ENCODE results near the gene EP400. TPM values are rescaled to one million over a fixed set of nuclear protein-coding genes. Genes with fewer than 3 reads are reported as not detected.

The EP400 gene
- total and polyA plus RNA-seq, 2 experiments from 2014 or later, result 10.3 to 12.3 TPM

GRCh38 chr12:131962069-131962468 lies 12.3 kb downstream of the EP400 start:
- TF ChIP-seq, protein P1, sequence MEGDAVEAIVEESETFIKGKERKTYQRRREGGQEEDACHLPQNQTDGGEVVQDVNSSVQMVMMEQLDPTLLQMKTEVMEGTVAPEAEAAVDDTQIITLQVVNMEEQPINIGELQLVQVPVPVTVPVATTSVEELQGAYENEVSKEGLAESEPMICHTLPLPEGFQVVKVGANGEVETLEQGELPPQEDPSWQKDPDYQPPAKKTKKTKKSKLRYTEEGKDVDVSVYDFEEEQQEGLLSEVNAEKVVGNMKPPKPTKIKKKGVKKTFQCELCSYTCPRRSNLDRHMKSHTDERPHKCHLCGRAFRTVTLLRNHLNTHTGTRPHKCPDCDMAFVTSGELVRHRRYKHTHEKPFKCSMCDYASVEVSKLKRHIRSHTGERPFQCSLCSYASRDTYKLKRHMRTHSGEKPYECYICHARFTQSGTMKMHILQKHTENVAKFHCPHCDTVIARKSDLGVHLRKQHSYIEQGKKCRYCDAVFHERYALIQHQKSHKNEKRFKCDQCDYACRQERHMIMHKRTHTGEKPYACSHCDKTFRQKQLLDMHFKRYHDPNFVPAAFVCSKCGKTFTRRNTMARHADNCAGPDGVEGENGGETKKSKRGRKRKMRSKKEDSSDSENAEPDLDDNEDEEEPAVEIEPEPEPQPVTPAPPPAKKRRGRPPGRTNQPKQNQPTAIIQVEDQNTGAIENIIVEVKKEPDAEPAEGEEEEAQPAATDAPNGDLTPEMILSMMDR (IDR thresholded peaks at IDR 0.05; ENCODE audit: poor library complexity), result no peak
- TF ChIP-seq EZH2phosphoT487 (IDR thresholded peaks at IDR 0.05; ENCODE audit: low read depth, severe bottlenecking, unreplicated experiment) (no peak), EZH2 (IDR thresholded peaks at IDR 0.05; ENCODE audit: borderline replicate concordance) (no peak)
- H3K4me2 ChIP-seq, result no peak overlapping the region
- H2AFZ ChIP-seq, result no peak overlapping the region
- H3K4me3 ChIP-seq, result no peak overlapping the region
- peaks cover 86% of the 10 kb centered on the region for H3K79me2 ChIP-seq
- no peaks in the 10 kb centered on the region for H3K36me3 ChIP-seq (replicated peaks; ENCODE audit: insufficient read depth, low read depth)
- H3K9me3 ChIP-seq (ENCODE audit: low read depth), result no peaks in the 10 kb centered on the region
- WGBS (ENCODE audit: low lambda C conversion rate, missing lambda C conversion rate), result 94% methylated on average over 8 of the region's 8 CpGs
- H3K27me3 ChIP-seq, result no peaks in the 10 kb centered on the region
- DNase-seq (ENCODE audit: low spot score), result no peak
- no peaks in the 10 kb centered on the region for H3K4me1 ChIP-seq (ENCODE audit: insufficient read depth)
- H3K27ac ChIP-seq, result no peak overlapping the region
- H3K9me2 ChIP-seq (replicated peaks; ENCODE audit: insufficient read depth), result no peaks in the 10 kb centered on the region
- H4K20me1 ChIP-seq (ENCODE audit: insufficient read depth, poor library complexity, severe bottlenecking), result peaks cover 59% of the 10 kb centered on the region

GRCh38 chr12:131963381-131963780 lies 13.6 kb downstream of the EP400 start:
- TF ChIP-seq EZH2 (IDR thresholded peaks at IDR 0.05; ENCODE audit: borderline replicate concordance) (no peak), EZH2phosphoT487 (IDR thresholded peaks at IDR 0.05; ENCODE audit: low read depth, severe bottlenecking, unreplicated experiment) (no peak)
- TF ChIP-seq, protein P1 (IDR thresholded peaks at IDR 0.05; ENCODE audit: poor library complexity), result no peak
- Histone ChIP-seq H3K36me3 (replicated peaks; ENCODE audit: insufficient read depth, low read depth) (no peaks in the 10 kb centered on the region), H3K9me3 (ENCODE audit: low read depth) (no peaks in the 10 kb centered on the region), H3K27me3 (no peaks in the 10 kb centered on the region), H3K4me2 (no peak overlapping the region), H4K20me1 (ENCODE audit: insufficient read depth, poor library complexity, severe bottlenecking) (peaks cover 53% of the 10 kb centered on the region), H3K4me1 (ENCODE audit: insufficient read depth) (no peaks in the 10 kb centered on the region), H2AFZ (no peak overlapping the region), H3K9me2 (replicated peaks; ENCODE audit: insufficient read depth) (no peaks in the 10 kb centered on the region), H3K27ac (no peak overlapping the region), H3K79me2 (peaks cover 85% of the 10 kb centered on the region), H3K4me3 (no peak overlapping the region)
- DNase-seq (ENCODE audit: low spot score), result no peak
- 97% methylated on average over 4 of the region's 4 CpGs for WGBS (ENCODE audit: low lambda C conversion rate, missing lambda C conversion rate)

GRCh38 chr12:131965073-131965472 lies 15.3 kb downstream of the EP400 start:
- H3K36me3 ChIP-seq (replicated peaks; ENCODE audit: insufficient read depth, low read depth), result no peaks in the 10 kb centered on the region
- H3K4me3 ChIP-seq, result no peak overlapping the region
- WGBS (ENCODE audit: low lambda C conversion rate, missing lambda C conversion rate), result 91% methylated on average over 2 of the region's 2 CpGs
- no peak overlapping the region for H3K27ac ChIP-seq
- DNase-seq (ENCODE audit: low spot score), result no peak
- peaks cover 85% of the 10 kb centered on the region for H3K79me2 ChIP-seq
- peaks cover 42% of the 10 kb centered on the region for H4K20me1 ChIP-seq (ENCODE audit: insufficient read depth, poor library complexity, severe bottlenecking)
- no peak for TF ChIP-seq EZH2 (IDR thresholded peaks at IDR 0.05; ENCODE audit: borderline replicate concordance)
- TF ChIP-seq EZH2phosphoT487 (IDR thresholded peaks at IDR 0.05; ENCODE audit: low read depth, severe bottlenecking, unreplicated experiment), result no peak
- TF ChIP-seq, protein P1 (IDR thresholded peaks at IDR 0.05; ENCODE audit: poor library complexity), result no peak
- no peak overlapping the region for H3K4me2 ChIP-seq
- no peak overlapping the region for H2AFZ ChIP-seq
- H3K9me3 ChIP-seq (ENCODE audit: low read depth), result no peaks in the 10 kb centered on the region
- no peaks in the 10 kb centered on the region for H3K9me2 ChIP-seq (replicated peaks; ENCODE audit: insufficient read depth)
- no peaks in the 10 kb centered on the region for H3K27me3 ChIP-seq
- no peaks in the 10 kb centered on the region for H3K4me1 ChIP-seq (ENCODE audit: insufficient read depth)

DNA sequence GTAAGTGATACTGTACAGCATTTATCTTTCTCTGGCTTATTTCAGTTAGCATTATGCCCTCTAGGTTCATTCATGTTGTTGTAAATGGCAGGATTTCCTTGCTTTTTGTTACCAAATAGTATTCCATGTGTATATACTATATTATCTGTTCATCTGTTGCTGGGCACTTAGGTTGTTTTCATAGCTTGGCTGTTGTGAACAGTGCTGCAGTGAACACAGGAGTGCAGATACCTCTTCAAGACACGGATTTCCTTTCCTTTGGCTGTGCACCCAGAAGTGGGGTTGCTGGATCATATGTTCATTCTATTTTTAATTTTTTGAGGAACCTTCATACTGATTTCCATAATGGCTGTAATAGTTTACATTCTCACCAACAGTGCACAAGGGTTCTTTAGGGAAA lies 21.5 kb downstream of the EP400 start:
- 76% methylated on average over 1 of the region's 1 CpG for WGBS (ENCODE audit: low lambda C conversion rate, missing lambda C conversion rate)

More for the DNA sequence above, 21.5 kb downstream of the EP400 start:
- H2AFZ ChIP-seq, result no peak overlapping the region
- no peaks in the 10 kb centered on the region for H3K27me3 ChIP-seq
- H3K9me3 ChIP-seq (ENCODE audit: low read depth), result no peaks in the 10 kb centered on the region
- H4K20me1 ChIP-seq (ENCODE audit: insufficient read depth, poor library complexity, severe bottlenecking), result peaks cover 28% of the 10 kb centered on the region
- H3K27ac ChIP-seq, result no peak overlapping the region
- H3K4me2 ChIP-seq, result no peak overlapping the region
- no peak overlapping the region for H3K4me3 ChIP-seq
- TF ChIP-seq EZH2 (IDR thresholded peaks at IDR 0.05; ENCODE audit: borderline replicate concordance) (no peak), EZH2phosphoT487 (IDR thresholded peaks at IDR 0.05; ENCODE audit: low read depth, severe bottlenecking, unreplicated experiment) (no peak)
- TF ChIP-seq, protein P1 (IDR thresholded peaks at IDR 0.05; ENCODE audit: poor library complexity), result no peak
- peaks cover 92% of the 10 kb centered on the region for H3K79me2 ChIP-seq
- H3K4me1 ChIP-seq (ENCODE audit: insufficient read depth), result no peaks in the 10 kb centered on the region
- H3K36me3 ChIP-seq (replicated peaks; ENCODE audit: insufficient read depth, low read depth), result no peaks in the 10 kb centered on the region
- DNase-seq (ENCODE audit: low spot score), result no peak
- no peaks in the 10 kb centered on the region for H3K9me2 ChIP-seq (replicated peaks; ENCODE audit: insufficient read depth)
